SH-SY5Y (cell line): ENCODE measurements around the gene ARID5A.

Source experiments
- GATA2 ChIP-seq: IDR thresholded peaks from 2 replicates; pipeline ENCODE4 v1.6.1; 2011; ENCODE audit warnings: mild to moderate bottlenecking, low read depth, low read length
- GATA3 ChIP-seq: IDR thresholded peaks from 2 replicates; pipeline ENCODE4 v1.6.1; 2011; ENCODE audit warnings: low read depth, mild to moderate bottlenecking, low read length, moderate library complexity

GRCh38 chr2:96594282-96594681 lies 57.7 kb downstream of the ARID5A start:
- no peak for TF ChIP-seq GATA3
- TF ChIP-seq GATA2, result no peak
